GM10266 (cell line): ENCODE results near the gene XIRP1.

Source experiments
- DNase-seq: peaks from one replicate; pipeline ENCODE4 v3.0.0; 2012; ENCODE audit errors: extremely low spot score
- TF ChIP-seq, protein P1 (sequence below): IDR thresholded peaks from 2 replicates; pipeline ENCODE4 v1.5.1; 2012; ENCODE audit warnings: mild to moderate bottlenecking, low read depth; ENCODE audit not compliant: control insufficient read depth, insufficient read depth; ENCODE audit errors: missing control alignments

XIRP1 gene

DNA sequence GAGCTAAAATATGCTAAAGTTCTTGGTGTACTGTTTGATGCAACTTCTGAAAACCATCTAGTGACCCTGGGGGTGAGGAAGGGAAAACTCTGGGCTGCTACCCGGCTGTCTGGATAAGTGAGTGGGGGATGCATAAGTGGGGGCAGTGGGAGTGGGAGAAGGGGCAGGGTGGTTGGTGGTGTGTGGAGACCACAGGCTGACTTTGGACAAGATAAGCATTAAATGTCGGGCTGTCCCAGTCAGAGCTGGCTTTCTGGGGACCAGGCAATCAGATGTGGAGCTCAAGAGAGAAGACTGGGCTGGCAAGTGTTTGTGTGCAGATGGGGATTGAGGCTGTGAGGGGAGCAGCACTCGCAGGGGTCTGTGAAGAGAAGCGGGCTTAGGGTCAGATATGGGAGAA, 11.0 kb upstream of the XIRP1 start:
- no peak for DNase-seq
- TF ChIP-seq, protein P1, sequence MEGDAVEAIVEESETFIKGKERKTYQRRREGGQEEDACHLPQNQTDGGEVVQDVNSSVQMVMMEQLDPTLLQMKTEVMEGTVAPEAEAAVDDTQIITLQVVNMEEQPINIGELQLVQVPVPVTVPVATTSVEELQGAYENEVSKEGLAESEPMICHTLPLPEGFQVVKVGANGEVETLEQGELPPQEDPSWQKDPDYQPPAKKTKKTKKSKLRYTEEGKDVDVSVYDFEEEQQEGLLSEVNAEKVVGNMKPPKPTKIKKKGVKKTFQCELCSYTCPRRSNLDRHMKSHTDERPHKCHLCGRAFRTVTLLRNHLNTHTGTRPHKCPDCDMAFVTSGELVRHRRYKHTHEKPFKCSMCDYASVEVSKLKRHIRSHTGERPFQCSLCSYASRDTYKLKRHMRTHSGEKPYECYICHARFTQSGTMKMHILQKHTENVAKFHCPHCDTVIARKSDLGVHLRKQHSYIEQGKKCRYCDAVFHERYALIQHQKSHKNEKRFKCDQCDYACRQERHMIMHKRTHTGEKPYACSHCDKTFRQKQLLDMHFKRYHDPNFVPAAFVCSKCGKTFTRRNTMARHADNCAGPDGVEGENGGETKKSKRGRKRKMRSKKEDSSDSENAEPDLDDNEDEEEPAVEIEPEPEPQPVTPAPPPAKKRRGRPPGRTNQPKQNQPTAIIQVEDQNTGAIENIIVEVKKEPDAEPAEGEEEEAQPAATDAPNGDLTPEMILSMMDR, result no peak

DNA sequence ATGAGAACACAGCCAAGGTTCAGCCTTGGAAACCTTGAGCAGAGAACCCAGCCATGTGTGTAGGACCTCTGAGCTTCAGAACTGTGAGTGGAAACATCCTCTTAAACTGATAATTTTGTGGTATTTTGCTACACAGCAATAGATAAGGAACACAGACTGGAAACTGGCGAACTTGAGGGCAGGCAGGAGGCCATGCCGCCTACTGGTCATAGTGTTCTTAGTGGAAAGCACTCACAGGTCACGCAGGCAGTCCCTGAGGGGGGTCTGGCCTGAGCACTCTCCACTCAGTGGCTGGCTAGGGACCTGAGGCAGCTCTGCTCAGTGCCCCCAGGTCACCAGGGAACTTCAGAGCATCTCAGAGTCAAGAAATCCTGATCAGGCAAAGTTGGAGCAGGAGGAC, 9.7 kb upstream of the XIRP1 start:
- TF ChIP-seq, protein P1, result no peak
- DNase-seq, result no peak

DNA sequence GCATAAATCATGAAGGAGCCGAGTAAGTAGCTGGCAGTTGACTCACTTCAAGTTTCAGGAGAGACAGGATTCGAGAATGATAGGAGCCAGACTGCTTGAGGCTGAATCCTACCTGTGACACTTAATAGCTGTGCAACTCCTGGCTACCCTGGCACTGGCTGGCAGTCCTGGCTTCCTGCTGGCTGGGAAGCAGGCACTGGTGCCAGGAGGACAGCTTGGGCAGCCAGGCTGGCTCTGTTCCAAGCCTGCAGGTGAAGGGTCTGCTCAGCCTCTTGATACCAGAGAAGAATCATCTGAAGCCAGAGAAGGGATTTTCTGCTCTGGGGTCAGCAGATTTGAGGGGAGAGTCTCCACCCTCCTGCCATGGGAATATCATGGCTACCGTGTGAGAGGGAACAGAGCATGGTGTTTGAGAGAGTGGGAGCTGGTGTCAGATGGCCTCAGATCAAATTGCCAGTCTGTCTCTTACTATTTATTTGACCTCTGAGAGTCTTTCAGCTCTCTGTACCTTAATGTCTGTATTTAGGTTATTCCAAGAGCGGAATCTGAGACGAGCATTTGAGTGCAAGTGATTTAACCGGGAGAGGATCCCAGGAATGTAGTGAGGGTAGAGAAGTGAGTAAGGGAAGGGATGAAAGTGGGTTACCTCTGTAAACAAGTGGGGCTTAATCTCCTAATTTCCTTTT, 4.4 kb upstream of the XIRP1 start:
- TF ChIP-seq, protein P1, result no peak
- no peak for DNase-seq

DNA sequence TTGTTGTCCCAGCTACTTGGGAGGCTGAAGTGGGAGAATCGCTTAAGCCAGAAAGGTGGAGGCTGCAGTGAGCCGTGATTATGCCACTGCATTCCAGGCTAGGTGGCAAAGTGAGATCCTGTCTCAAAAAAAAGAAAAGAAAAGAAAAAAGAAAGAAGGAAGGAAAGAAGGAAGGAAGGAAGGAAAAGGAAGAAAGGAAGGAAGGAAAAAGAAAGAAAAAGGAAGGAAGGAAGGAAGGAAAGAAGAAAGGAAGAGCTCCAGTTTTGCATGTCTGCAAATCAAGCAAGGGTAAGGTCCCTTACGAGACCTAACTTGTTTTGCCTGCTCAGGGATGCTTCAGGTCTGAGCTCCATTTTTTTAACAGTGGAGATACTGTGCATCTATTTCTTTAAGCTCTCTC, 3.6 kb upstream of the XIRP1 start:
- no peak for DNase-seq
- TF ChIP-seq, protein P1, result no peak

DNA sequence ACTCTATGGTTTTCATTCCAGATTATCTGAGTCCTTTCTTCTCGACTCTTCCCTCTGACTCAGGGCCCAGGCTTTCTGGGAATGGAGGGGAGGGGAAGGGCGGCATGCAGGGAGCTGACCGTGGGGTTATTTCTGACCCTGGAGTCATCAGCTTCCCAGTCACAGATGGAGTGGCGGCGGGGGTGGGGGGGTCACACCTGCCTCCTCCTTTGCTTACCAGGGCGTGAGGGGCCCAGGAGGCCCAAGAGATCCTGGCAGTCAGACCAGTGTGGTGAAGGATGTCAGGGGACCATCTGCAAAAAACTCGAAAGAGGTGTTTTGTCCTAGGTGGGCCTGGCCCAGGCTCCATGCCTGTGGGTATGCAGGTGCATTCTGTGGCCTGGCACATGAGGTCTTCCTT, 996 bp upstream of the XIRP1 start:
- TF ChIP-seq, protein P1, result no peak

DNA sequence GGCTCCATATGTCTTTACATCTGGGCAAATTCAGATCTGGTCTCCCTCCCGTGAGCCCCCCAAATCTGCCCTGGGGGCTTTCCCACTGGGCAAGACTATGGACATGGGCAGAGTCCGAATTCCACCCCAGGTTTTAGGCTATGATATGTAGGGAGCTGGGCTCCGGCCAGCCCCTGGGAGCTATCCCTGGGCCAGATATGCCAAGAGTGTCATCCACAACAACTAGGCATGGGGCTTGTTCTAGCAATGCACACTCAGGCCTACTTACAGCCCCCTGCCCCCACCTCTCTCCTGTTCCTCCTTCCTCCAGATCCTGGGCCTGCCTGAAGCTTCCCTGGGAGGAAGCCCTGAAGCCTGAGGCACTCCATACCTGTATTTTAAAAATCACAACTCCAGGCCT, 622 bp downstream of the XIRP1 start:
- DNase-seq, result no peak
- TF ChIP-seq, protein P1, result no peak

More for the DNA sequence above, 996 bp upstream of the XIRP1 start:
- DNase-seq, result no peak

DNA sequence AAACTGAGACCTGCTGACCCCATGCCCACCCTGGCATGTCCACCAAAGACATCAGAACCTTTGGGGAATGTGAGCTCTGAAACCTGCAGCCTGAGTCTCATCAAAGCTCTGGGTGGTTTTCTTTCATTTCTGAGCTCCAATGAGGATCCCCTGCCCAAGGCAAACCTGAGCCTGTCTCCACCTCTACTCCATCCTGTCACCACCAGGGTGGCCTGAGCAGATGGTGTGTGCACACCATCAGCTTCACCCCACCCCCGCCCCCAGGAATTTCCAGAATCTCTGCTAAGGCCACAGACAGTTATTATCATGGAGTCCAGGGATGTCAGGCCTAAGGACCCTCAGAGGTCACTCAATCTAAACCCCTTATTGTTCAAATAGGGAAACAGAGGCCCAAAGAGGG, 1.3 kb downstream of the XIRP1 start:
- DNase-seq, result no peak
- TF ChIP-seq, protein P1, result no peak
